Progenitor cell of endocrine pancreas (in vitro differentiated cells): ENCODE results near the gene SPATA9. TPM values are rescaled to one million over a fixed set of nuclear protein-coding genes. Genes with fewer than 3 reads are reported as not detected.
"Not testable (repeated sequence)": the region's sequence is repeated elsewhere in the genome, so short reads cannot be mapped to it uniquely, and the experiment has no call there.

Experiments used
- DNase-seq: peaks from one replicate; pipeline ENCODE4 v3.0.0; 2021; ENCODE audit warnings: low spot score; ENCODE audit not compliant: unreplicated experiment
- H3K27ac Mint-ChIP-seq: 2 replicates; pipeline ENCODE4 v1.8.0; 2021; ENCODE audit warnings: mild to moderate bottlenecking, moderate library complexity, mixed read lengths
- H3K27me3 Mint-ChIP-seq: 2 replicates; pipeline ENCODE4 v1.8.0; 2021; ENCODE audit warnings: mixed read lengths
- H3K36me3 Mint-ChIP-seq: 2 replicates; pipeline ENCODE4 v1.8.0; 2022; ENCODE audit warnings: mixed read lengths; ENCODE audit not compliant: insufficient read depth
- H3K4me1 Mint-ChIP-seq: 2 replicates; pipeline ENCODE4 v1.8.0; 2021; ENCODE audit warnings: low read depth, mixed read lengths
- H3K4me3 Mint-ChIP-seq: 2 replicates; pipeline ENCODE4 v1.8.0; 2021; ENCODE audit warnings: low read depth, mild to moderate bottlenecking, moderate library complexity, mixed read lengths
- H3K9me3 Mint-ChIP-seq: 2 replicates; pipeline ENCODE4 v1.8.0; 2021; ENCODE audit warnings: low read depth, mixed read lengths
- total RNA-seq: library from RNA; stranded (reverse); gene quantifications from 2 replicates; pipeline ENCODE4 v1.2.1, GENCODE V29; 2021
- TF ChIP-seq, protein P1 (sequence below): fragments of 200-600 bp; sonication (generic); IDR thresholded peaks from one replicate; pipeline ENCODE4 v1.5.0; 2021; ENCODE audit warnings: antibody characterized with exemption, mild to moderate bottlenecking; ENCODE audit not compliant: unreplicated experiment

Gene SPATA9
- total RNA-seq, 1 donor from 2014 or later, result not detected

DNA sequence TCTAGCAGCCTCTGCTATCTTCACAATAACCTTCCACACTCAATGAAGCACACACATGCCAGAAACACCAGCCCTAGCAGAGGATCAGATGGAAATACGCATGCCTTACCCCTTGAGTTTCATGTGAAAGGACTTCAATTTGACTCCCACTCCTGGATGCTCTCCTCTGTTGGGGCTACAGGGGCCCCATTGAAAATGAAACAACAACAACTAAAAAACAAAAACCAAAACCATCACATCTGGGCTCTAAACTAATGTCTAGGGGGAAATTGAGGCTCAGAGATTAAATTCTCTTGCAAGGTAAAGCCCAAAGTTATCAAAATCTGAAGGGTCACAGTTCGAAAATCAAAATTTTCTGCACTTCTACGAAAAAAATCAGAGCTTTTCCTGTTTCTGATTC is 44.2 kb downstream of the SPATA9 start:
- no peaks in the 10 kb centered on the region for H3K9me3 Mint-ChIP-seq
- peaks cover 10% of the 10 kb centered on the region for H3K27me3 Mint-ChIP-seq
- H3K36me3 Mint-ChIP-seq, result no peaks in the 10 kb centered on the region
- no peak for DNase-seq
- no peak overlapping the region for H3K4me3 Mint-ChIP-seq
- no peaks in the 10 kb centered on the region for H3K4me1 Mint-ChIP-seq
- TF ChIP-seq, protein P1, sequence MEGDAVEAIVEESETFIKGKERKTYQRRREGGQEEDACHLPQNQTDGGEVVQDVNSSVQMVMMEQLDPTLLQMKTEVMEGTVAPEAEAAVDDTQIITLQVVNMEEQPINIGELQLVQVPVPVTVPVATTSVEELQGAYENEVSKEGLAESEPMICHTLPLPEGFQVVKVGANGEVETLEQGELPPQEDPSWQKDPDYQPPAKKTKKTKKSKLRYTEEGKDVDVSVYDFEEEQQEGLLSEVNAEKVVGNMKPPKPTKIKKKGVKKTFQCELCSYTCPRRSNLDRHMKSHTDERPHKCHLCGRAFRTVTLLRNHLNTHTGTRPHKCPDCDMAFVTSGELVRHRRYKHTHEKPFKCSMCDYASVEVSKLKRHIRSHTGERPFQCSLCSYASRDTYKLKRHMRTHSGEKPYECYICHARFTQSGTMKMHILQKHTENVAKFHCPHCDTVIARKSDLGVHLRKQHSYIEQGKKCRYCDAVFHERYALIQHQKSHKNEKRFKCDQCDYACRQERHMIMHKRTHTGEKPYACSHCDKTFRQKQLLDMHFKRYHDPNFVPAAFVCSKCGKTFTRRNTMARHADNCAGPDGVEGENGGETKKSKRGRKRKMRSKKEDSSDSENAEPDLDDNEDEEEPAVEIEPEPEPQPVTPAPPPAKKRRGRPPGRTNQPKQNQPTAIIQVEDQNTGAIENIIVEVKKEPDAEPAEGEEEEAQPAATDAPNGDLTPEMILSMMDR, result no peak
- no peak overlapping the region for H3K27ac Mint-ChIP-seq

DNA sequence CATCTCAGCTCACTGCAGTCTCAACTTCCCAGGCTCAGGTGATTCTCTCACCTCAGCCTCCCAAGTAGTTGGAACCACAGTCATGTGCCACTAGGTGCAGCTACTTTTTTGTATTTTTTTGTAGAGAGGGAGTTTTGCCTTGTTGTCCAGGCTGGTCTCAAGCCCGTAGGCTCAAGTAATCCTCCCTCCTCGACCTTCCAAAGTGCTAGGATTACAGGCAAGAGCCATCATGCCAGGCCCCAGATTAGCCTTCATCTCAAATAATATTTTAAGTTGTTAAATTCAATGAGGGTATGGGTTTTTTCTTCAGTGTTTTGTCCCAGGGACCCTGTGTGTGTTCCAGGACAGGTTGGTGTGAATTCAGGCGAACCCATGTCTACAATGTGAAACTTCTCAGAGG is 48.7 kb downstream of the SPATA9 start:
- H3K9me3 Mint-ChIP-seq, result no peaks in the 10 kb centered on the region
- no peak for DNase-seq

DNA sequence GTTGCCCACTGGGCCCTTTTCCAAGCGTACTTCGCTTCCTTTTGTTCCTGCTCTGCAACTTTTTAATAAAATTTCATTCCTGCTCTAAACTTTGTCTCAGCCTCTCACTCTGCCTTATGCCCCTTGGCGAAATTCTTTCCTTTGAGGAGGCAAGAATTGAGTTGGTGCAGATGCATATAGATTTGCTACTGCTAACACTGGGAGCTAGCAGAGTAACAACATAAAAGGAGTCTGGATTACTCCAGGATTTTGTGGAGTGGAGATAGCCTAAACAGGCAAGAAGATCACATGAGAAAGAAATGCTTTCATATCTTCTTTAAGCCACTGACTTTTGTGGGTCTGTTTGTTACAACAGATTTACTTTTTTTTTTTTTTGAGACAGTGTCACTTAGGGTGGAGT is 49.1 kb downstream of the SPATA9 start:
- H3K4me3 Mint-ChIP-seq, result no peak overlapping the region
- H3K9me3 Mint-ChIP-seq, result no peaks in the 10 kb centered on the region
- H3K27ac Mint-ChIP-seq, result no peak overlapping the region
- H3K36me3 Mint-ChIP-seq, result no peaks in the 10 kb centered on the region
- DNase-seq, result no peak
- H3K4me1 Mint-ChIP-seq, result peaks cover 3% of the 10 kb centered on the region
- H3K27me3 Mint-ChIP-seq, result peaks cover 6% of the 10 kb centered on the region
- TF ChIP-seq, protein P1, result no peak

More for the DNA sequence above, 48.7 kb downstream of the SPATA9 start:
- TF ChIP-seq, protein P1, result no peak
- H3K27me3 Mint-ChIP-seq, result peaks cover 8% of the 10 kb centered on the region
- no peak overlapping the region for H3K4me3 Mint-ChIP-seq
- peaks cover 3% of the 10 kb centered on the region for H3K4me1 Mint-ChIP-seq
- no peaks in the 10 kb centered on the region for H3K36me3 Mint-ChIP-seq
- H3K27ac Mint-ChIP-seq, result no peak overlapping the region

DNA sequence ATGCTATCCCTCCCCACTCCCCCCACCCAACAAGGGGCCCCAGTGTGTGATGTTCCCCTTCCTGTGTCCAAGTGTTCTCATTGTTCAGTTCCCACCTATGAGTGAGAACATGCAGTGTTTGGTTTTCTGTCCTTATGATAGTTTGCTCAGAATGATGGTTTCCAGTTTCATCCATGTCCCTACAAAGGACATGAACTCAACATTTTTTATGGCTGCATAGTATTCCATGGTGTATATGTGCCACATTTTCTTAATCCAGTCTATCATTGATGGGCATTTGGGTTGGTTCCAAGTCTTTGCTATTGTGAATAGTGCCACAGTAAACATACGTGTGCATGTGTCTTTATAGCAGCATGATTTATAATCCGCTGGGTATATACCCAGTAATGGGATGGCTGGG is 49.8 kb downstream of the SPATA9 start:
- not testable (repeated sequence) for H3K4me1 Mint-ChIP-seq, H3K27ac Mint-ChIP-seq, H3K27me3 Mint-ChIP-seq, H3K4me3 Mint-ChIP-seq, DNase-seq, H3K36me3 Mint-ChIP-seq, H3K9me3 Mint-ChIP-seq

DNA sequence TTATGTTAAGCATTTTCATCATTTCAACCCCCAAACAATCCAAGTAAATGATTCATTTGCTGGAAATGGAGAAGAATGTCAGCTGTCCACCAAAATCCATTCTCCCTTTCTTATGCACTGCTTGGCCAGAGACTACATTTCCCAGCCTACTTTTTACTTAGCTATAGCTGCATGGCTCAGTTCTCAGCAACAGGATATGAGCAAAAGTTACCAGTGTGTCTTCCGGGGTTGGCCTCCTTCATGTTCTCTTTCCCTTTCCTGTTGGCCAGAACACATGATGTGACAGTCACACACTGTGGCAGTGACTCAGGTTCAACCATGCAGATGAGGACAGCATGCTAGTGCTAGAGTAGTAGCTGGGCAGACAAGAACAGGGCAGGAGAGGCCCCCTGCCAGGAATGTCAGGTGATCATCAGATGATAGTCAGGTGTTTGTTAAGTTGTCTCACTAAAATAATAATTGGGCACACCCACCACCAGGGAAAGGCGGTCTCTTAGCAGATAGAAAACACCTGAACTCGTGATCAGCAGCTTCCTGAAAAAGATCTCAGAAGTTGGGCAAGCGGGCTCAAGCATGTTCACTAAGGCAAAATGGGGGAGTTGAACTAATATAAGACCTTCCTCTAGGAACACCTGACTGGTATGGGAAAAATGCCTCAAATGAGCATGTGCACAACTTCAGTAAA is 50.7 kb downstream of the SPATA9 start:
- H3K9me3 Mint-ChIP-seq, result no peaks in the 10 kb centered on the region
- H3K27ac Mint-ChIP-seq, result no peak overlapping the region
- peaks cover 3% of the 10 kb centered on the region for H3K4me1 Mint-ChIP-seq

More for the DNA sequence above, 50.7 kb downstream of the SPATA9 start:
- TF ChIP-seq, protein P1, result no peak
- Mint-ChIP-seq H3K4me3 (no peak overlapping the region), H3K36me3 (no peaks in the 10 kb centered on the region), H3K27me3 (no peaks in the 10 kb centered on the region)
- no peak for DNase-seq
